NCI-H1092 (cell line): ENCODE results near the gene MYLK.
A peak's percentile ranks its signal among the peaks of the same experiment; 100 is the strongest.

Experiments used
- DNase-seq: peaks from one replicate; lab custom pipeline; 2025; lab: John Stamatoyannopoulos, UW

MYLK gene

GRCh38 chr3:123877965-123878364 is 6.2 kb downstream of the MYLK start:
- no peak for DNase-seq

GRCh38 chr3:123877466-123877865 is 6.7 kb downstream of the MYLK start:
- DNase-seq = no peak

- no peak for DNase-seq
Measured at GRCh38 chr3:123876858-123877257, 7.3 kb downstream of the MYLK start.

GRCh38 chr3:123872621-123873020 is 11.5 kb downstream of the MYLK start:
- DNase-seq = no peak

- peak; percentile 61 for DNase-seq
Measured at GRCh38 chr3:123871946-123872345, 12.2 kb downstream of the MYLK start.

- no peak for DNase-seq
Measured at GRCh38 chr3:123870033-123870432, 14.1 kb downstream of the MYLK start.

GRCh38 chr3:123869165-123869564 is 15.0 kb downstream of the MYLK start:
- DNase-seq = no peak

GRCh38 chr3:123864706-123865105 is 19.4 kb downstream of the MYLK start:
- DNase-seq = no peak

- no peak for DNase-seq
Measured at GRCh38 chr3:123862152-123862551, 22.0 kb downstream of the MYLK start.

GRCh38 chr3:123861081-123861836 is 22.9 kb downstream of the MYLK start:
- DNase-seq = no peak

- no peak for DNase-seq
Measured at GRCh38 chr3:123859177-123859576, 25.0 kb downstream of the MYLK start.

- no peak for DNase-seq
Measured at GRCh38 chr3:123854905-123855304, 29.2 kb downstream of the MYLK start.

- DNase-seq = no peak
Measured at GRCh38 chr3:123853686-123854372, 30.3 kb downstream of the MYLK start.

GRCh38 chr3:123847209-123847608 is 36.9 kb downstream of the MYLK start:
- no peak for DNase-seq

GRCh38 chr3:123843668-123844067 is 40.5 kb downstream of the MYLK start:
- no peak for DNase-seq

GRCh38 chr3:123842711-123843110 is 41.4 kb downstream of the MYLK start:
- no peak for DNase-seq

- DNase-seq = no peak
Measured at GRCh38 chr3:123841476-123842238, 42.5 kb downstream of the MYLK start.

- no peak for DNase-seq
Measured at GRCh38 chr3:123840961-123841360, 43.2 kb downstream of the MYLK start.

- DNase-seq = no peak
Measured at GRCh38 chr3:123837858-123838257, 46.3 kb downstream of the MYLK start.

- DNase-seq = no peak
Measured at GRCh38 chr3:123834631-123835030, 49.5 kb downstream of the MYLK start.

GRCh38 chr3:123833398-123833785 is 50.7 kb downstream of the MYLK start:
- DNase-seq = no peak

GRCh38 chr3:123832692-123833397 is 51.3 kb downstream of the MYLK start:
- DNase-seq = no peak
